HepG2 (cell line): ENCODE data around the gene TTC31. TPM values are rescaled to one million over a fixed set of nuclear protein-coding genes. Genes with fewer than 3 reads are reported as not detected.

ENCODE experiments used
- MAFF ChIP-seq: IDR thresholded peaks from 2 replicates; pipeline ENCODE4 v1.6.1; 2011; ENCODE audit warnings: low read depth, low read length, improper control_type of control experiment
- TCF7L2 ChIP-seq: IDR thresholded peaks from 2 replicates; pipeline ENCODE4 v1.6.1; 2011; ENCODE audit warnings: mild to moderate bottlenecking, low read depth, low read length, moderate library complexity
- ZC3H13 ChIP-seq: sonication (generic); formaldehyde crosslinking; IDR thresholded peaks from 2 replicates; pipeline ENCODE4 v1.8.1; 2023; ENCODE audit warnings: mild to moderate bottlenecking, missing genetic modification reagents, moderate library complexity
- ZNF180 ChIP-seq: sonication (generic); formaldehyde crosslinking; IDR thresholded peaks from 2 replicates; pipeline ENCODE4 v1.4.0; 2020; ENCODE audit warnings: low read depth, missing genetic modification reagents, borderline replicate concordance
- polyA plus RNA-seq, 8 experiments: library from polyadenylated mRNA; depleted of rRNA in 3 of 8; stranded (reverse) in 7 of 8; unstranded in 1 of 8; fragments of >200 nt; fragmentation: Illumina TruSeq in 4 of 8; extraction: Trizol in 4 of 8; gene quantifications; 2 replicates each; pipeline versions ENCODE4 v1.2.1 to v1.2.3, GENCODE V29; 2011 to 2016; ENCODE audit warnings: low read depth in 4 of 8, missing spikeins in 1 of 8, mixed read lengths in 1 of 8; ENCODE audit not compliant: insufficient read depth in 1 of 8
- total RNA-seq, 5 experiments: library from RNA; depleted of rRNA; stranded (reverse); fragments of >200 nt; fragmentation: Illumina TruSeq; extraction: Trizol; gene quantifications; 2 replicates each; pipeline ENCODE4 v1.2.3, GENCODE V29; 2016; ENCODE audit warnings: low read depth in 1 of 5
- TF ChIP-seq, protein P1 (sequence below): sonication (generic); formaldehyde crosslinking; IDR thresholded peaks from 2 replicates; pipeline ENCODE4 v1.5.1; 2020; ENCODE audit warnings: mild to moderate bottlenecking, missing genetic modification reagents, moderate library complexity
- TF ChIP-seq, protein P2 (sequence below): sonication (generic); formaldehyde crosslinking; IDR thresholded peaks from 2 replicates; pipeline ENCODE4 v1.8.1; 2023; ENCODE audit warnings: missing genetic modification reagents, inconsistent platforms, borderline replicate concordance
- TF ChIP-seq, protein P3 (sequence below): sonication (generic); formaldehyde crosslinking; IDR thresholded peaks from one replicate; pipeline ENCODE4 v1.5.1; 2020; ENCODE audit warnings: mild to moderate bottlenecking, missing genetic modification reagents; ENCODE audit errors: not compliant biosample characterization
- TF ChIP-seq, protein P4 (sequence below): sonication (generic); formaldehyde crosslinking; IDR thresholded peaks from 2 replicates; pipeline ENCODE4 v1.4.0; 2020; ENCODE audit warnings: missing genetic modification reagents

Gene TTC31
- total and polyA plus RNA-seq, 2 of the 13 experiments (the other 11 are each of a cell fraction or from before 2014, with no cell fraction given): 28.3 to 39.5 TPM

DNA sequence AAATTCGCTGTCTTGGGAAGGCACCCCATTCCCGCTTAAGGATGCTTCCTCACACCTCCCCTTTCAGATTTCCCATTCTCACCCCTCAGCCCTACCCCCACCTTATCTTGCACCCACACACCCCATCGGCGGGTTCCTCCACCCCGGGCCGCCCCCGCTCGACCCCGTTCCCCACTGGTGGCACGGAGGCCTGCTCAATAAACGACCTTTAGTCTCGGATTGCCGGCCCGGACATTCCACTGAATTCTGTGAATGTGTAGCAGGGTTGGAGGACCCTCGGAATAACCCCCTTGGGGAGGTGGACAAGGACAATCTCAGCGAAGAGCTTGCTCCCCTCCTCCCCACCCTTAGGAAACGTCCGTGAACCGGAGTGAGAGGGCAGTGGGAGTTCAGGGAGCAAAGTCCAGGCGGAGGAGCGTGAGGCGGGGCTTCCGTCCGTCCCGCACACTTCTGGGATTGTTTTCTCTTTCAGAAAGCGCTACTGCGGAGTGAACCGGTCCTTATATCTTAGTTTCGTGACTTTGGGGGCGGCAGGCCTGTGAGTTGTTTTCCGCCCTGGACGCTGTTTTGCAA, 19.4 kb downstream of the TTC31 start (continued):
- TF ChIP-seq, protein P1, sequence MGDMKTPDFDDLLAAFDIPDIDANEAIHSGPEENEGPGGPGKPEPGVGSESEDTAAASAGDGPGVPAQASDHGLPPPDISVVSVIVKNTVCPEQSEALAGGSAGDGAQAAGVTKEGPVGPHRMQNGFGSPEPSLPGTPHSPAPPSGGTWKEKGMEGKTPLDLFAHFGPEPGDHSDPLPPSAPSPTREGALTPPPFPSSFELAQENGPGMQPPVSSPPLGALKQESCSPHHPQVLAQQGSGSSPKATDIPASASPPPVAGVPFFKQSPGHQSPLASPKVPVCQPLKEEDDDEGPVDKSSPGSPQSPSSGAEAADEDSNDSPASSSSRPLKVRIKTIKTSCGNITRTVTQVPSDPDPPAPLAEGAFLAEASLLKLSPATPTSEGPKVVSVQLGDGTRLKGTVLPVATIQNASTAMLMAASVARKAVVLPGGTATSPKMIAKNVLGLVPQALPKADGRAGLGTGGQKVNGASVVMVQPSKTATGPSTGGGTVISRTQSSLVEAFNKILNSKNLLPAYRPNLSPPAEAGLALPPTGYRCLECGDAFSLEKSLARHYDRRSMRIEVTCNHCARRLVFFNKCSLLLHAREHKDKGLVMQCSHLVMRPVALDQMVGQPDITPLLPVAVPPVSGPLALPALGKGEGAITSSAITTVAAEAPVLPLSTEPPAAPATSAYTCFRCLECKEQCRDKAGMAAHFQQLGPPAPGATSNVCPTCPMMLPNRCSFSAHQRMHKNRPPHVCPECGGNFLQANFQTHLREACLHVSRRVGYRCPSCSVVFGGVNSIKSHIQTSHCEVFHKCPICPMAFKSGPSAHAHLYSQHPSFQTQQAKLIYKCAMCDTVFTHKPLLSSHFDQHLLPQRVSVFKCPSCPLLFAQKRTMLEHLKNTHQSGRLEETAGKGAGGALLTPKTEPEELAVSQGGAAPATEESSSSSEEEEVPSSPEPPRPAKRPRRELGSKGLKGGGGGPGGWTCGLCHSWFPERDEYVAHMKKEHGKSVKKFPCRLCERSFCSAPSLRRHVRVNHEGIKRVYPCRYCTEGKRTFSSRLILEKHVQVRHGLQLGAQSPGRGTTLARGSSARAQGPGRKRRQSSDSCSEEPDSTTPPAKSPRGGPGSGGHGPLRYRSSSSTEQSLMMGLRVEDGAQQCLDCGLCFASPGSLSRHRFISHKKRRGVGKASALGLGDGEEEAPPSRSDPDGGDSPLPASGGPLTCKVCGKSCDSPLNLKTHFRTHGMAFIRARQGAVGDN: no peak
- TF ChIP-seq ZC3H13 (CRISPR knock-in tag) (peak; percentile 81; the same call in 1 of the 2 replicates), ZNF180 (CRISPR knock-in tag) (no peak), TCF7L2 (no peak), MAFF (no peak)
- TF ChIP-seq, protein P2, sequence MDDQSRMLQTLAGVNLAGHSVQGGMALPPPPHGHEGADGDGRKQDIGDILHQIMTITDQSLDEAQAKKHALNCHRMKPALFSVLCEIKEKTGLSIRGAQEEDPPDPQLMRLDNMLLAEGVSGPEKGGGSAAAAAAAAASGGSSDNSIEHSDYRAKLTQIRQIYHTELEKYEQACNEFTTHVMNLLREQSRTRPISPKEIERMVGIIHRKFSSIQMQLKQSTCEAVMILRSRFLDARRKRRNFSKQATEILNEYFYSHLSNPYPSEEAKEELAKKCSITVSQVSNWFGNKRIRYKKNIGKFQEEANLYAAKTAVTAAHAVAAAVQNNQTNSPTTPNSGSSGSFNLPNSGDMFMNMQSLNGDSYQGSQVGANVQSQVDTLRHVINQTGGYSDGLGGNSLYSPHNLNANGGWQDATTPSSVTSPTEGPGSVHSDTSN (CRISPR knock-in tag): no peak
- TF ChIP-seq, protein P3, sequence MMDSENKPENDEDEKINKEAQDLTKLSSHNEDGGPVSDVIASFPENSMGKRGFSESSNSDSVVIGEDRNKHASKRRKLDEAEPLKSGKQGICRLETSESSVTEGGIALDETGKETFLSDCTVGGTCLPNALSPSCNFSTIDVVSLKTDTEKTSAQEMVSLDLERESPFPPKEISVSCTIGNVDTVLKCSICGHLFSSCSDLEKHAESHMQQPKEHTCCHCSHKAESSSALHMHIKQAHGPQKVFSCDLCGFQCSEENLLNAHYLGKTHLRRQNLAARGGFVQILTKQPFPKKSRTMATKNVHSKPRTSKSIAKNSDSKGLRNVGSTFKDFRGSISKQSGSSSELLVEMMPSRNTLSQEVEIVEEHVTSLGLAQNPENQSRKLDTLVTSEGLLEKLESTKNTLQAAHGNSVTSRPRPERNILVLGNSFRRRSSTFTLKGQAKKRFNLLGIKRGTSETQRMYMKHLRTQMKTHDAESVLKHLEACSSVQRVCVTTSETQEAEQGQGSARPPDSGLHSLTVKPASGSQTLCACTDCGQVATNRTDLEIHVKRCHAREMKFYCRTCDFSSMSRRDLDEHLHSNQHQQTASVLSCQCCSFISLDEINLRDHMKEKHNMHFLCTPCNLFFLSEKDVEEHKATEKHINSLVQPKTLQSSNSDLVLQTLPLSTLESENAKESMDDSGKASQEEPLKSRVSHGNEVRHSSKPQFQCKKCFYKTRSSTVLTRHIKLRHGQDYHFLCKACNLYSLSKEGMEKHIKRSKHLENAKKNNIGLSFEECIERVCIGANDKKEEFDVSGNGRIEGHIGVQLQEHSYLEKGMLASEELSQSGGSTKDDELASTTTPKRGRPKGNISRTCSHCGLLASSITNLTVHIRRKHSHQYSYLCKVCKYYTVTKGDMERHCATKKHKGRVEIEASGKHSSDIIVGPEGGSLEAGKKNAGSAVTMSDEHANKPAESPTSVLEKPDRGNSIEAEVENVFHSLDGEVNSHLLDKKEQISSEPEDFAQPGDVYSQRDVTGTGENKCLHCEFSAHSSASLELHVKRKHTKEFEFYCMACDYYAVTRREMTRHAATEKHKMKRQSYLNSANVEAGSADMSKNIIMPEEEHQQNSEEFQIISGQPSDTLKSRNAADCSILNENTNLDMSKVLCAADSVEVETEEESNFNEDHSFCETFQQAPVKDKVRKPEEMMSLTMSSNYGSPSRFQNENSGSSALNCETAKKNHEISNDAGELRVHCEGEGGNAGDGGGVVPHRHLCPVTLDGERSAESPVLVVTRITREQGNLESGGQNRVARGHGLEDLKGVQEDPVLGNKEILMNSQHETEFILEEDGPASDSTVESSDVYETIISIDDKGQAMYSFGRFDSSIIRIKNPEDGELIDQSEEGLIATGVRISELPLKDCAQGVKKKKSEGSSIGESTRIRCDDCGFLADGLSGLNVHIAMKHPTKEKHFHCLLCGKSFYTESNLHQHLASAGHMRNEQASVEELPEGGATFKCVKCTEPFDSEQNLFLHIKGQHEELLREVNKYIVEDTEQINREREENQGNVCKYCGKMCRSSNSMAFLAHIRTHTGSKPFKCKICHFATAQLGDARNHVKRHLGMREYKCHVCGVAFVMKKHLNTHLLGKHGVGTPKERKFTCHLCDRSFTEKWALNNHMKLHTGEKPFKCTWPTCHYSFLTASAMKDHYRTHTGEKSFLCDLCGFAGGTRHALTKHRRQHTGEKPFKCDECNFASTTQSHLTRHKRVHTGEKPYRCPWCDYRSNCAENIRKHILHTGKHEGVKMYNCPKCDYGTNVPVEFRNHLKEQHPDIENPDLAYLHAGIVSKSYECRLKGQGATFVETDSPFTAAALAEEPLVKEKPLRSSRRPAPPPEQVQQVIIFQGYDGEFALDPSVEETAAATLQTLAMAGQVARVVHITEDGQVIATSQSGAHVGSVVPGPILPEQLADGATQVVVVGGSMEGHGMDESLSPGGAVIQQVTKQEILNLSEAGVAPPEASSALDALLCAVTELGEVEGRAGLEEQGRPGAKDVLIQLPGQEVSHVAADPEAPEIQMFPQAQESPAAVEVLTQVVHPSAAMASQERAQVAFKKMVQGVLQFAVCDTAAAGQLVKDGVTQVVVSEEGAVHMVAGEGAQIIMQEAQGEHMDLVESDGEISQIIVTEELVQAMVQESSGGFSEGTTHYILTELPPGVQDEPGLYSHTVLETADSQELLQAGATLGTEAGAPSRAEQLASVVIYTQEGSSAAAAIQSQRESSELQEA (CRISPR knock-in tag): no peak
- TF ChIP-seq, protein P4, sequence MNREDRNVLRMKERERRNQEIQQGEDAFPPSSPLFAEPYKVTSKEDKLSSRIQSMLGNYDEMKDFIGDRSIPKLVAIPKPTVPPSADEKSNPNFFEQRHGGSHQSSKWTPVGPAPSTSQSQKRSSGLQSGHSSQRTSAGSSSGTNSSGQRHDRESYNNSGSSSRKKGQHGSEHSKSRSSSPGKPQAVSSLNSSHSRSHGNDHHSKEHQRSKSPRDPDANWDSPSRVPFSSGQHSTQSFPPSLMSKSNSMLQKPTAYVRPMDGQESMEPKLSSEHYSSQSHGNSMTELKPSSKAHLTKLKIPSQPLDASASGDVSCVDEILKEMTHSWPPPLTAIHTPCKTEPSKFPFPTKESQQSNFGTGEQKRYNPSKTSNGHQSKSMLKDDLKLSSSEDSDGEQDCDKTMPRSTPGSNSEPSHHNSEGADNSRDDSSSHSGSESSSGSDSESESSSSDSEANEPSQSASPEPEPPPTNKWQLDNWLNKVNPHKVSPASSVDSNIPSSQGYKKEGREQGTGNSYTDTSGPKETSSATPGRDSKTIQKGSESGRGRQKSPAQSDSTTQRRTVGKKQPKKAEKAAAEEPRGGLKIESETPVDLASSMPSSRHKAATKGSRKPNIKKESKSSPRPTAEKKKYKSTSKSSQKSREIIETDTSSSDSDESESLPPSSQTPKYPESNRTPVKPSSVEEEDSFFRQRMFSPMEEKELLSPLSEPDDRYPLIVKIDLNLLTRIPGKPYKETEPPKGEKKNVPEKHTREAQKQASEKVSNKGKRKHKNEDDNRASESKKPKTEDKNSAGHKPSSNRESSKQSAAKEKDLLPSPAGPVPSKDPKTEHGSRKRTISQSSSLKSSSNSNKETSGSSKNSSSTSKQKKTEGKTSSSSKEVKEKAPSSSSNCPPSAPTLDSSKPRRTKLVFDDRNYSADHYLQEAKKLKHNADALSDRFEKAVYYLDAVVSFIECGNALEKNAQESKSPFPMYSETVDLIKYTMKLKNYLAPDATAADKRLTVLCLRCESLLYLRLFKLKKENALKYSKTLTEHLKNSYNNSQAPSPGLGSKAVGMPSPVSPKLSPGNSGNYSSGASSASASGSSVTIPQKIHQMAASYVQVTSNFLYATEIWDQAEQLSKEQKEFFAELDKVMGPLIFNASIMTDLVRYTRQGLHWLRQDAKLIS (CRISPR knock-in tag): no peak; the same call in 1 of the 2 replicates
